Measurements from ENCODE around the gene RAB3A.

RAB3A gene

GRCh38 chr19:18179957-18180356 lies 23.9 kb downstream of the RAB3A start:
- DNase-seq (ENCODE audit: low read depth, low spot score) = no peak
- TF ChIP-seq CTCF (IDR thresholded peaks at IDR 0.05; ENCODE audit: low read depth, low read length) = no peak
- in situ Hi-C loops (cut with HindIII; ENCODE audit: low sequenced_read_pairs) = no loop called here
- no peak overlapping the region for H3K4me3 ChIP-seq (ENCODE audit: low read depth, low read length)

GRCh38 chr19:18176367-18177310 lies 27.2 kb downstream of the RAB3A start:
- no peak overlapping the region for H3K4me3 ChIP-seq (ENCODE audit: low read depth, low read length)
- TF ChIP-seq CTCF (IDR thresholded peaks at IDR 0.05; ENCODE audit: low read depth, low read length) = no peak
- in situ Hi-C loops (cut with HindIII; ENCODE audit: low sequenced_read_pairs) = no loop called here
- no peak for DNase-seq (ENCODE audit: low read depth, low spot score)

- H3K4me3 ChIP-seq (ENCODE audit: low read depth, low read length) = no peak overlapping the region
- no peak for TF ChIP-seq CTCF (IDR thresholded peaks at IDR 0.05; ENCODE audit: low read depth, low read length)
- no peak for DNase-seq (ENCODE audit: low read depth, low spot score)
Observed at GRCh38 chr19:18174983-18175382, 28.9 kb downstream of the RAB3A start.

GRCh38 chr19:18173572-18174288 lies 30.1 kb downstream of the RAB3A start, which contains the start of gene IFI30:
Gene IFI30, plus strand, starts transcription at chr19:18173813. Its CDS starts 29 bp downstream, at chr19:18173842.
- in situ Hi-C loops (cut with HindIII; ENCODE audit: low sequenced_read_pairs) = no loop called here
- no peak for TF ChIP-seq CTCF (IDR thresholded peaks at IDR 0.05; ENCODE audit: low read depth, low read length)
- no peak for DNase-seq (ENCODE audit: low read depth, low spot score)
- peak within 1 kb of the TSS; percentile 57 for H3K4me3 ChIP-seq (ENCODE audit: low read depth, low read length)

More at GRCh38 chr19:18174983-18175382, 28.9 kb downstream of the RAB3A start:
- in situ Hi-C loops (cut with HindIII; ENCODE audit: low sequenced_read_pairs) = no loop called here

GRCh38 chr19:18173054-18173571 lies 30.7 kb downstream of the RAB3A start:
- TF ChIP-seq CTCF (IDR thresholded peaks at IDR 0.05; ENCODE audit: low read depth, low read length) = no peak
- in situ Hi-C loops (cut with HindIII; ENCODE audit: low sequenced_read_pairs) = no loop called here
- no peak overlapping the region for H3K4me3 ChIP-seq (ENCODE audit: low read depth, low read length)
- no peak for DNase-seq (ENCODE audit: low read depth, low spot score)

GRCh38 chr19:18172331-18173053 lies 31.4 kb downstream of the RAB3A start:
- no peak for TF ChIP-seq CTCF (IDR thresholded peaks at IDR 0.05; ENCODE audit: low read depth, low read length)
- DNase-seq (ENCODE audit: low read depth, low spot score) = no peak
- in situ Hi-C loops (cut with HindIII; ENCODE audit: low sequenced_read_pairs) = no loop called here
- H3K4me3 ChIP-seq (ENCODE audit: low read depth, low read length) = no peak overlapping the region

All from astrocyte of the spinal cord (primary cell).